Measurements from ENCODE around the gene CLRN3.
A peak's percentile ranks its signal among the peaks of the same experiment; 100 is the strongest.

Gene CLRN3

DNA sequence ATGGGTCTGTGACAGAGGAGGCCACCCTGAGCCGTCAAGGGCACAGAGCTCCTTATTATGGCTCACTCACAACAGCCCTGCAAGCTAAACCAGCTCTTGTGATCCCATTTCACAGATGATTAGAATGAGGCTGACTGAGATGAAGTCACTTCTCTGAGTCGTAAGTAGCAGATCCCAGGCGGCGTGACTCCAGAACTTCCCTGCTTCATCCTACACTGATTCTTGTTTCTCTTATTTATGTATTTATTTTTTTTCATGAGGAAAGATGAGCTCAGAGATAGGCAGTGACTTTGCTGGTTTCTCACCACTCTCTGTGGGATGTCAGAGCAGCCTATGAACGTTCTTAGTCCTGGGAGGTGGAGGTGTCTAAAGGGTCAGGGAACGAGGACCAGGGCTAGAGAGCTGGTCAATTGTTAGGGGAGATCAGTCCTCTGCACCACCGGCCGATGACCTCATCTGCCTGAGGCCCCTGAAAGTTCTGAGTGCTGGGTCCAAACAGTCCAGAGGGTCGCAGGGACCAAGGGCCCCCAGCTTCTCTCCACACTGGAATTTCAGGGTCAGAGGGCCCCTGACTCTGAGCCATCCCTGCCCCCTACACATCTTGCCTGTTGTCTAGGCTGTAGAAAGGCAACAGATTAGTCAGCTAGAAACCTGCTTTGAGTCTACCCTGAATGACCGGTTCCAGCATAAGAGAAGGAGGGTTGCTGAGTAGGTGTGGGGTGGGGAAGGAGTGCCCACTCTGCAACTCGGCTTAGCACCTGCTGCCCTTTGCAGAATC lies 17.9 kb downstream of the CLRN3 start:
- no peak for DNase-seq (ENCODE audit: low spot score)

DNA sequence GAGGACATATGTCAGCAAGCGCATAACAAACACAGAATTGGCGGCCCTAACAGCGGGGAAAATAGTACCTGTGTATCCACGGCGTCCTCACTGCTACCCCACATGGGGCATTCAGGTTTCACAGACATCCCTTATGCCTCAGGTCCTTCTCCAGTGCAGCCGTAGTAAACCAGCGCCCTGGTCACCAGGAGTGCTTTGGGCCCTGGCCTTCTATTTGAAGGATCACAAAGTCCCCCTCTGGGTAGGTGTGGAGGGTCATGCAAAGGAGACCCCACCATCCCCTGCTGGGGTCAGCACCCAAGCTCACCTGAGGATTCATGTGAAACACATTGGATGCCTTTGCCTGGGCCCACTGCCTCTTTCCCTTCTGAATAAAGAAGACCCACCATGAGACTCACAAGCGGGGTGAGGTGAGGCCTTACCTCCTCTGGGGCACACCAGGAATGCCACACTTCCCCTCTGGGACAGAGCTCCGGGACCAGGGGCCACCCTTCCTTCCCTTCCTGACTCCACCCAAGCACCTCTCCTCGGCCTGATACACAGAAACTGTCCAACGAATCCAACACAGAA lies 18.8 kb downstream of the CLRN3 start:
- DNase-seq (ENCODE audit: low spot score), result no peak

DNA sequence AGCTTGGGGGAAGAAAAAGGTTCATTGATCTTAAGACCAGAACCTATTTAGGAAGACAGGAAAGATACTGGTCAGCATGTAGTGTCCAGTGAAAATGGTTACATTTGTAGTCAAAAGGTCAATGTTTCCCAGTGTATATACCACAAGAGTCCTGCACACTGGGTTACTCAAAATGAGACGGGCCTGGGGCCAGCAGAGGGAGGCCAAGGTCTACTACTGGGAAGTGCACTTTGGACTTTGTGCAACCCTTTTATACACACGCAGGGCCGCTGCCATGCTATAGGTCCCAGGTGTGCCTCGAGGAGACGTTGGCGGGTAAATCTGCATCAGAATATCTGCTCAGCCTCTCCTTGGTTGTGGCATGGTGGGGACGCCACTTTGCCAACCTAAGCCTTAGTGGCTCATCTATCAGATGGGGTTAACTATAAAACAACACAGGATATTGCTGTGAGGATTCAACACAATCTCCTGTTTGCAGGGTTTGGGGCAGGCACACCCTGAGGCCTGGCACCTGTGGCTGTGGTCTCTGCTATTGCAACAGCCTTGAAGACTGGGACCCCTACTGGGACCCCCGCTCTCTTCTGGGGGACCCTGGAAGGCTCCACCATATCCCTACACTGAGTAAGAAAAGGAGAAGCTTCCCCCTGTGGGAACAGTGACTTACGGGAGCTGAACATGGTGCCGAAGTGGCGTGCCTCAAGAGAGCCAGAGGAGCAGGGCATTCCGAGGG lies 19.7 kb downstream of the CLRN3 start:
- DNase-seq (ENCODE audit: low spot score), result no peak

DNA sequence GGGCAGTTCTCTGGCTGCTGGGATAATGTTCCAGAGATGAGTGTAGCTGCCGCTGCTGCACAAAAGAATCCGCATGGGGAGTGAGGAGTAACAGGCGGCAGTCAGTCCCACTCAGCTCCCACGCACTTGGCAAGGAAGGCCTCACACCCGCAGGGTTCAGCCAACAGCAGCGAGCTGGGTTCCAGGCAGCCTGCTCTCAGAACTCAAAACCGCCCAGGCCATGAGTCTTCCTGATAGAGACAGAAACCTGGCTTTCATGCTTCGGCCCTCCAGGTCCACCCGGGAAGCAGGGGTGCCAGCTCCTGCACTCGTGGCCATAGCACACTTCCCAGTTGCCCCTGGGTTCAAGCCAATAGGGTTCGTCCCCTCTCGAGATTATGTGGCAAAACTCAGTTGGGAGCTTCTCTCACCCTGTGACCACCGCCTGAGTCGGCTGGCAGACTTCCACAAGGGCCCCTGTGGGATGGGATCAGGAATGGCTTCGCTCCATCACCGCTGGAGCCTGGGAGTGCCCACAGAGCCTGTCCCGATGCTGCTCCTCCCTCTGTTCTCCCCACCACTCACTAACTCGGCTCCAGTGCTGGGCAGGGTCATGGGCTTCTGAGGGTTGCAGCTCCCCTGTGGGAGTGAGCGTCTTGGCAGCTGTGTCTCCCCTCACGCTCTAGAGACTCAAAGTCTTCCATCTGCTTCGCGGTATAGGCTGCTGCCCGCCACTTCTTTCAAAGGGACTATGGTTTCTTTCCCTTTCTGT lies 20.6 kb downstream of the CLRN3 start:
- DNase-seq (ENCODE audit: low spot score), result peak; percentile 70

DNA sequence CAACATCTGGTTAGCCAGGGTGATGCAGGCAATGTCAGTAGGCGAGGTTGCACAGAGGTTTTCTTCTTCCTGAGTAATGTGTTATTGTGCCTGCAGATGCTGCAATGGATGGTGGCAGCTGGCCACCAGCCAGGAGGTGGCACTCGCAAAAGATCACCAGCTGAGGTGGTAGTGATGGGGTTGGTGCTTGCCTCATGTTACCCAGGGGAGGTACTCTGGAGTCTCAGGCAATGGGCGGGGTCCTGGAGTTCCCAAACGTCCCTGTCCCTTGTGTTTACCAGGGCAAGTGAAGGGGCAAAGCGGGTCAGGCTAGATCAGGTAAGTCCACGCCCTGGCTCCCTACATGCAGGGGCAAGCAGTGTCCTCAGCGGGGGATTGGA lies 21.1 kb downstream of the CLRN3 start:
- DNase-seq (ENCODE audit: low spot score), result no peak

DNA sequence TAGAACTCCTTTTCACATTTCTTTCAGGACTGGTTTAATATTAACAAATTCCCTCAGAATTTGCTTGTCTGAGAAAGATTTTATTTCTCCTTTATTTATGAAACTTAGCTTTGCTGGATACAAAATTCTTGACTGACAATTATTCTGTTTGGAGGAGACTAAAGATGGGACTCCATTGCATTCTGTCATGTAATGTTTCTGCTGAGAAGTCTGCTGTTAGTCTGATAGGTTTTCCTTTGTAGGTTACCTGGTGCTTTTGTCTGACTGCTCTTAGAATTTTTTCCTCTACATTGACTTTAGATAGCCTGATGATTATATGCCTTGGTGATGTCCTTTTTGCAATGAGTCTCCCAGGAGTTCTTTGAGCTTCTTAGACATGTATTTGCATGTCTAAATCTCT lies 23.4 kb downstream of the CLRN3 start:
- no peak for DNase-seq (ENCODE audit: low spot score)

DNA sequence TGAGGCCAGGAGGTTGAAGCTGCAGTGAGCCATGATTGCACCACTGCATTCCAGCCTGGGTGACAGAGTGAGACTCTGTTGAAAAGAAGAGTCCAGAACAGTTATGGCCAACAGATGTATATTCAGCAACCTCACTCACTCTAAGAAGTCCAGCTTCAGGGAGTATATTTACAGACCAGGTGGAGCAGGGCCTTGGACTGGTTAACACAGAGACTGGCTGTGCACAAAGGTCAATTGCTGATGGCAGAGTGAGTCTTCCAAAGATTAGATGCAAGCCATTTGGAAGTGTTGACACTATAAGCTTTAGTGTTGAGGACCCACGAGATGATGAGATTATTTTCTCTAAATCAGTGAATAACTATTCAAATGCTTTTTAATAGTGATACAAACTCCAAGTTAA lies 24.9 kb downstream of the CLRN3 start:
- no peak for DNase-seq (ENCODE audit: low spot score)

DNA sequence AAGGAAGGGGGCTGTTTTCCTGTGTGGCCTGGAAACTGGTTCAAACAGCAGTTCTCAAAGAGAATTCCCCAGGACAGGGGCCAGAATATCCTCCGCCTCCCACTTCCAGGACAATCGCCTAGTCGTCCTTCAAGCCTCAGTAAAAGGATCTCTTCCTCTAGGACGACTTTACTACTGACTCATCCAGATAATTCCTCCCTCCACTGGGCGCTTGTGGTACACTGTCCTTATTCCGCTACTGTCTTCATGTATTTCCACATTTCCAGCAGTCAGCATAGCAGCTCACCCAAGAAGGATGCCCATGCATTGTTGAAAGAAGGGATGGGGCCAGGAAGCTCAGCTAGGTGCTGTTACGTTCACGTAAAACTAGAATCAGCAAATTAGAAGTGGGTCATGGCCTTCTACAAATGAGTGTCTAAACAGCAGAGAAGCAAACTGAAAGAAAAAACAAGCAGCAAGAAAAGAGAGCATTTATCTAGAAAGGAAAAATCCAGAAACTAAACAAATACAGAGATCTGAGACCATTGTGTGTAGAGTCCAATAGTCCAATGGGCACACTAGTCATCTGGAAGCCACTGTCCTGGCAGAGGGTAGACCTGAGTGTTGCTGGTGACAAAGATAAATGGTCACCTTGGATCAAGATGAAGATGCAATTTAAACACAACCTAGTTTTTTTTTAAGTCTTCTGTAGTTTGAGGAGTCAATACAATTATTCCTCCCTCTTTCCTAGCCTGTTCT lies 26.3 kb downstream of the CLRN3 start:
- no peak for DNase-seq (ENCODE audit: low spot score)

DNA sequence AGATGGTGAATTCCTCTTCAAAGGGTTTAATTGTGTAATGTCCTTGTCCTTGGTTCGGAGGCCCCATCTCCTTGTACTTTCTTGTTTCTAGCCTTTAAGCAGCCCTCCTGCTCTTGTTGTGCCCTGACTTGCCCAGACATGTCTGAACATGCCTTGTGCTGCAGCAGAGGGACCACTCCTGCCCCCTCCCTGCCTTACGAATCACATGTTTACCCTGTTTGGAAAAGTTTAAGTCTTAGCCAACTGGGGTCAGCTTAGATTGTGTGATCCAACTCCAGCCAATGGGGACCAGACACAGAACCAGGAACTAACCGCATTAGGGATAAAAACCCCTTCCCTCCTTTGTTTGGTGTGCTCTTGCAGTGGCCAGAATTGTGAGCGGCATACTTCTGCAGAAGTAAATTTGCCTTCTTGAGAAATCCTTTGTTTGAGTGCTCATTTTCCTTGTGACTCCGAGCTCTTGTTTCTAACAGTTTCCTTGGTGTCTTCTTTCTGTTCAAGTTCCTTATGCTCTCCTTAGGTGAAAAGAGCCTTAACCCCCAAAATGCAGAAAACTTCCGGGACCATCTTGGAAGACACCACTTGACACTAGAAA lies 29.4 kb downstream of the CLRN3 start:
- DNase-seq (ENCODE audit: low spot score), result no peak

DNA sequence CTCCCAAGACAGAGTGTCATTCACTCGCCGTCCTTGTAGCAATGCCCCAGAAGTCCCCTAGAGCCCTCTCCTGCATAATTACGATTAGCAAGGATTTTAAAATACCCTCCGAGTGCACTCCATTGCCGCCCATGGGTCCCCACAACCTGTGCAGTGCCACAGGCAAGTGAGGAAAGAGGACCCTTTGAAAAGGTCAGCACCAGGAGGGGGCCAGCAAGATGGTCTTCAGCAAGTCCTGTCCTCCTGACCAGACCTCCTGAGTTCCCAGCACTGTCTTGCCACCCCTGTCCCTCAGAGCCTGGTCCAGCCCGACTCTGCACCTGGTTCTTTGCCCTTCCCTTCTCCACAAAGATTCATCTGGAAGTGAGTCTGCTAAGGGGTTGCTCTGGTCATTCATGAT lies 32.1 kb downstream of the CLRN3 start:
- DNase-seq (ENCODE audit: low spot score), result no peak

DNA sequence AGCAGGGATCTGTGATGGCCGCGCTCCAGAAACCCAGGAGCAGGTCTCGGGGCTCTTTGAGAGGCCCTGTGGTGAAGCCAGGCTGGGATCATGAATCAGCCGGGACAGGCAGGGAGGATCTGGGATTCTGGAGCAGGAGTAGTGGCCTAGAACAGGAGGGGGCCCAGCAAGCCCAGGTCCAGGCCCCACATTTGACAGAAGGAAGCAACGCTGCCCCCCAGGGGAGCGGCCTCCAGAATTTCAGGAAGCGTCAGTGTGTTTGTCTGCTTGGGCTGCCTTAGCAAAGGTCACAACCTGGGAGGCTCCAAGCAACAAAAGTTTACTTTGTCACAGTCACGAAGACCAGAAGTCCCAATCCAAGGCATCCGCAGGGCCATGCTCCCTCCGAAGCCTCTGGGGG lies 36.8 kb downstream of the CLRN3 start:
- DNase-seq (ENCODE audit: low spot score), result no peak

DNA sequence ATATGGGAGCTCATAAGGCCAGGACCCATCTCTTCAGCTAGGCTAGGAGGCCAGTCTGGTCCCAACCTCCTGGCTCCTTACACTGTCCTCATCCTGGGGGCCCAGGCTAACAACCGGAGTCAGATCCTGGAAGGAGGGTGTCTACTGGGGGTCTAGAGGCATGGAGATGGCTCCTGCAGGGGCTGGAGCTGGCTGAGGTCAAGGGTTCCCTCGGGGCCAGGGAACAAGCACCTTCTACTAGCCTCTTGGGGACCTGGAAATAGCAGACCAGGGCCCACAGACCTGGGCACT lies 37.2 kb downstream of the CLRN3 start:
- no peak for DNase-seq (ENCODE audit: low spot score)

DNA sequence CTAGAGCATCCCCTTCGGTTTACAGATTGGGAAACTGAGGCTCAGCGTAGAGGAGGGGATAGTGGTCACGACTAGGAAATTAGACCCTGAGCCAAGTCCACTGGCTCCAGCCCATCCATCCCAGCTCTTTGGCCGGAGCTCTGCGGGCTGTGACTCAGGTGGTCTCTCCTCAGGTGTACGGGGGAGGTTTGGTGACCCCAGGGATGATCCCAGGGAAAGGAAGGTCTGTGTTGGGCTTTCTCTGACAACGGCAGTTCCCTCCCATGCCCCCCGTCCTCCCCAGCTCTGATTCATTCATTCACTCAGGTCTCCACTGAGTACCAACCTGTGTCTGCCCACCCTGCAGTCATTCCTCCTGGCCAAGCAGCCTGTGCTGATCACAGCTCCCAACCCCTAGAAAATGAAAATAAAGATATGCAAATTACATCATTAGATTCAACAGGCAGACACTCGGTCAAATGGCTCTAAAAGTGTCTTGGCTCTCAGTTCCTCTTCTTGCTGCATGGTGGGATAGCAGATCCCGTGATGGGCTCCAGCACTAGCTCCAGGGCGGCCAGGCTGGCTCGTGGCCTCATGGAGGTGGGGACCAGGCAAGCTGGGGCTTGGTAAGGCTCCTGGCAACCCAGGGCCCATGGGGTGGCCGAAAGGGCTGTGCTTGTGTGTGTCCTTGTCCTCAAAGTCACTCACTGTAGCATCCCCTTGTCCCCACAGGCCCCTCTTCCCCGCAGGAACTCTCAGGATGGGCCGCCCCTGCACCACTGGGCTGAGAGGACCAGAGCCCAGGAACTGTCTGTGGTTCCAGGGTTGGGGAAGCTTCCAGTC lies 37.8 kb downstream of the CLRN3 start:
- DNase-seq (ENCODE audit: low spot score), result no peak

DNA sequence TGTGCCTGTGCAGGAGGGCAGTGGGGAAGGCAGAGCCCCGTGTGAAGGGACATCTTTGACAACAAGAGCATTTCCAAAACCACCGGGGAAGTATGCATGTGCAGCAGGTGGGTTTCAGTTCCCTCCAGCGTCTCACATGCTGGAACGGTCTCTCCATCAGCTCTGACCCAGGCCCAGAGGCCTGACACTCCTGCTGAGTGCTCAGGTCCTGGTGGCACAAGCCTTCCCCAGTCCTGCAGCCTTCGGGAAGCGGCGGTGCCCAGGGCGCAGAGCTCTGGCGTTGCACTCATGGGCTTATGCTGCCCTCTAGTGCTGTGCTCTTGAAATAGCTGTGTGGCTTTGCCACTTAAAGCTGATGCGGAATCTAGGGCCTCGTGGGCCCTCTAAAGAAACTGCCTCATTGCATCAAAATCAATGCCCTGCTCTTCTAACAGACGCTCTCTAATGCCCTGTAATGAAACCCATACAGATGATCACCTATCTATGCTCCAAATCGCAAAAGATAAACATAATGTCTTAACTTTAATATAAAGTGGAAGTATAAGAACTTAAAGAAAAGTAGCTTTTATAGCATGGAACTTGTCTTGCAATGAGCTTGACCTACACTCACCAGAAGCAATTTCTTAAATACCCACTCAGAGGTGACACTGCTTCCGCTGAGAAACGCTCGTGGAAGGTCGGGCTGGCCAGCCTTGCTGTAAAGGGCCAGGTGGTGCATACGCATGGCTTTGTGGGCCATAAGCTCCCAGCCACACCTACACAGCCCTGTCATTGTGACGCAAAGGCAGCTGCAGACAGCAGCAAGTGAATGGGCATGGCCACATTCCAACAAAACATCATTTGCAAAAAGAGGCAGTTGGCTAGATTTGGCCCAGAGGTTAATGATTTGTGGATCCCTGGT lies 38.6 kb downstream of the CLRN3 start:
- DNase-seq (ENCODE audit: low spot score), result peak; percentile 93

DNA sequence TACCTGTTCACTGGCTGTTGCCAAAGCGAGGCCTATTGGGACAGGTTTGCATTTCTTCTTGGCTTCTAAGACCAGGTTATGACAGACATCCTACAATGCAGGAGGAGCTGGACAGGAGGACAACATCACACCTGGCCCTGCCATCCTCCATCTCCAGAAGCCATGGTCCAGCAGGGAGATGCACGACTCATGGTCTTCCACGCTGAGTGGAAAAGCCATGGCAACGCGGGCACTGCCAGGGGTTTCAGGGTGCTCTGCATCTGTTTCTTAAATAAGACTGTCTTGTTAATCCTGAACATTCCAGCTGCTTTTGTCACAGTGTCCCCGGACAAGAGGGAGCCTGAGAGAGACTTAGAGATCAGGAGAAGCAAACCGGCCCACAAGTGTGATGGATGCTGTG lies 40.3 kb downstream of the CLRN3 start:
- DNase-seq (ENCODE audit: low spot score), result no peak

DNA sequence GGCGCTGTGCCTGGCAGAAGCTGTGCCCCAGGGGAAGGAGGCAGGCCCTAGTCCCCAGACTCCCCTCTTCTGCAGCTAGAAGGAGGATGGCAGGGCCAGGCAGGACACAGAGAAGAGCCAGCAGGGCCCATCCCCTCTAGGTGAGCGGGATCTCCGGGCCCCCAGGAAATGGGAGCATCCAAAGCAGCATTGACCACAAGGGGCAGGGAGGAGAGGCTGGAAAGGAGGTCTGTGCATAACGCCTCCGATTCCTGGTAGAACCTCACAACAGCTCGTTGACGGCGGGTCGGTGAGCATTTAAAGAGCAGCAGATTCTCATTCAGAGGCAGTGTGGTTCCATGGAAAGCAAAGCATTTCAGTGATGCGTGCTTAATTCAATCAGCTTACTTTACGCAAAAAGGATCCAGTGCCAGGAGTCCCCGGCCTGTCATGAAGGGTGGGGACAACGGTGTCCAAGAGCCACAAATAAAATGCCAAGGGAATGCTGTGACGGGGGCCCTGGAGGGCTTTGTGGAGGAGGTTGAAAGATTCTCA lies 41.0 kb downstream of the CLRN3 start:
- no peak for DNase-seq (ENCODE audit: low spot score)

DNA sequence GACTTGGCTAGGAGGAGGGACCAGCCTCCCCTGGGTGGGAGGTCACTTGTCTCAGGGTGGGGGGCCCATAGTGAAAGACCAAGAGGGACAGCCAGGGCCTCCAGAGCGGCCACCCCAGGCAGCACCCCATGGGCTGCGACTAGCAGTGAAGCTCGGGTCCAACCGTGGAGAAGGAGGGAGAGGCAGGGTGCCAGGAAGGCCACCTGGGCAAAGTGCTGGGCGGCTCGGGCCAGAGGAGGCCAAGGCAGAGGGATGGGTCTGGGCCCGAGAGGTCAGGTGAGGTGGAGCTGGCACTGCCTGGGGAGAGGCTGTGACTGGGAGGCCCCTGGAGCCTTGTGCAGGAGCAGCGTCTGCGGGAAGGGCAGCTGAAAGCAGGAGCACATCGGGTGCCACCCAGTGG lies 41.8 kb downstream of the CLRN3 start:
- DNase-seq (ENCODE audit: low spot score), result no peak

DNA sequence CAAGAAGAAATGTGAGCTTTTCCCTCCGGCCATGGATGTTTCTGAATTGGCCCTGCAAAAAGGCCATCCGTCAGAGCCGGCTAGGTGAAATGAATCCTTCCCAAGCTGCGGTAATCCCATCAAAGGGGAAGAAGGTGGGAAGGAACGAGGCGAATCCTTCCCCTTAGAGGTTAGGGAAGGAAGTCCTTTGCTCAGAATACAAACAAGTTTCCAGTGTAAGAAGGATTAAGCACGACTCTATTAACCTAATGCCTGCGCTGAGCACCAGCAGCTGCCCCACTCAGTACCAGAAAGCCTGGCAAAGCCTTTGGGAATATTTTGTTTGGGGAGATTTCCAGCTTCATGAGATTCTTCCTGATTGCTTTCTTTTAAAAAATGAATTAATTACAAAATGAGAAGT lies 42.8 kb downstream of the CLRN3 start:
- no peak for DNase-seq (ENCODE audit: low spot score)

DNA sequence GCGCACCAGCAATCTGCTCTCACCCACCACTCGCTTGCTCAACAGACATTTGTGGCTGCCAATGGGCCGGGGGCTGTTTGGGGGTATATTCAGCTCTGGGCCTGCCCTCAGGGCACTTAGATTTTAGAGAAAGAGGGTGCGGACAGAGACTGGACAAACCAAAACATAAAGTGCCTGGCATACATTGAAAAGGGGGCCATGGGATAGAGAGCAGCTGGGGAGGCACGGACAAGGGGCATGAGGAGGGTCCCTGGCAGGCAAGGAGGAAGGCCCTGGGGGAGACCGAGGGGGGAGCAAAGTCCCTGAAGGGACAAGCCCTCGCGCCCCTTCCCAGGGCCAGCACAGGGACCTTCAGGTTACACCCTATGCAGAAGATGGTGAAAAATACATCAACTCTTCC lies 43.5 kb downstream of the CLRN3 start:
- DNase-seq (ENCODE audit: low spot score), result no peak

DNA sequence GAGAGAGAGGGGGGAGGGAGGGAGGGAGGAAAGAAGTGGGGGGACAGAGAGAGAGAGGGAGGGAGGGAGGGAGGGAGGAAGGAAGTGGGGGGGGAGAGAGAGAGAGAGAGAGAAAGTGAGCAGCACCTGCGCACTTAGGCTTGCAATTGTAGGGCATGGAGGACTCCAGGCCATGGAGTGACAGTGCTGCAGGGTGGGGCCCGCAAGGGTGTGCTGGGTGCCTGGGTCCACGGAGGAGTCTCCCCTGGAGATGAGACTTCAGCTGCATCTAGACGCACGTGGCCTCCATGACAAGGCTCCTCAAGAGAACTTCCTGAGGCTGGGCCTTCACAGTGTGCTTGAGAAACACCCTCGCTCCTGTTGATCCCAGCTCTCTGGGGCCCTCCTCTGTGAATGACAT lies 44.5 kb downstream of the CLRN3 start:
- DNase-seq (ENCODE audit: low spot score), result no peak
